Measurements from ENCODE around the gene TMEM231. TPM values are rescaled to one million over a fixed set of nuclear protein-coding genes. Genes with fewer than 3 reads are reported as not detected.

The TMEM231 gene
- total and polyA plus RNA-seq, 9 of the 15 experiments (the other 6 are each of a cell fraction or from before 2014, with no cell fraction given): 1.6 to 27.6 (median 9.1) TPM

DNA sequence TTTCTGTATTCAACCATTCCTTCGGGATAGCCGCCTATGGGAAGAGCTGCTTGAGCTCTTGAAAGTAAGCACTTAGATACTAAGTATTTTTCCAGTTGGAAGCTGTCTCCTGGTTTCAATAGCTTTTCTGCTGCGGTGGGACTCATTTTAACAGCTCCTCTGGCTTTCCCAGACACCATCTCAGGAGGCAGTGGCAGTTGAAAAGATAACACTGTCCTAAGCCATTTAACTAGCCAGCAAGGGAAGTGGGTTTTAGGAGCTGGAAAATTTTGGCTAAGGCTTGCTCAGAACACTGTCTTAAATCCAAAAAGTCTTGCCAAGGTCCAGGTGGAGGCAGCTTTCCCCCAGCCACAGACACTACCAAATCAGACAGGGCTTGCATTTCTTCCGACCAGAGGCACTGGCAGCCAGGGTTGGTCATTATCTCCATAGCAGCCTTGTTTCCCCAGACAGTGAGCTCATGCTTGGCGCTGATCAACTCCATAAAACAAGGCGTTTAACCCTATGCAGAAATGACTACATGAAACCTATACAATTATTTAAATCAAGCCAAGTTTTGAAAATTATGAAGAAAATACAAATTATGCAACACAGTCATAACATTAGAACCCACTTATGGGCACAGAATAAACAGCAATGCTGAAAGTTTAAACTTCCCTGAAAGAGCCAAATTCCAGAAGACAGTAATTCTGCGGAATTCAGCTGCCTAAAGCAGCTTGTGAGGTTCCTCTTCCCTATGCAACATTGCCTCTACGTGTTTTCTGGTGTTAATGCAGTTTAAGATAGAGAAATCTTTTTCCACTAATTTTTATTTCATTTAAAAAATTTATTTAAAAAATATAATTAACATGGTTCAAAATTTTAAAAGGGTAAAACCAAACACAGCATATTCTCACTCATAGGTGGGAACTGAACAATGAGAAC, 35.1 kb upstream of the TMEM231 start (continued):
- TF ChIP-seq CREM (IDR thresholded peaks at IDR 0.05; ENCODE audit: low read depth) (no peak), NCOR1 (IDR thresholded peaks at IDR 0.05) (0 out of 2 replicates have a peak, but pooled peaks have one; percentile 20), ARID1B (IDR thresholded peaks at IDR 0.05) (peak; percentile 64), CEBPB (tag; IDR thresholded peaks at IDR 0.05) (0 out of 2 replicates have a peak, but pooled peaks have one; percentile 19), SMAD4 (CRISPR knock-in tag; conservative IDR thresholded peaks at IDR 0.05) (peak; percentile 83), EP300 (IDR thresholded peaks at IDR 0.05; ENCODE audit: low read length) (peak; percentile 9; the same call in 1 of the 2 replicates), TRIM24 (IDR thresholded peaks at IDR 0.05) (0 out of 4 replicates have a peak, but pooled peaks of 1 of the 2 experiments have one; percentile 8), GMEB1 (CRISPR knock-in tag; IDR thresholded peaks at IDR 0.05) (no peak), TAL1 (IDR thresholded peaks at IDR 0.05) (peak; percentile 18; the same call in 1 of the 2 replicates), ZNF75A (CRISPR knock-in tag; IDR thresholded peaks at IDR 0.05) (0 out of 2 replicates have a peak, but pooled peaks have one; percentile 41), DMBX1 (CRISPR knock-in tag; IDR thresholded peaks at IDR 0.05; ENCODE audit: borderline replicate concordance) (peak; percentile 75), ZNF584 (CRISPR knock-in tag; IDR thresholded peaks at IDR 0.05; ENCODE audit: low read depth) (peak; percentile 59; the same call in 1 of the 2 replicates), FOSL1 (tag; conservative IDR thresholded peaks at IDR 0.05) (no peak), RFX1 (IDR thresholded peaks at IDR 0.05) (peak; percentile 52), MNT (conservative IDR thresholded peaks at IDR 0.05) (0 out of 4 replicates have a peak, but pooled peaks of 1 of the 2 experiments have one; percentile 25)
- TF ChIP-seq, protein P1, sequence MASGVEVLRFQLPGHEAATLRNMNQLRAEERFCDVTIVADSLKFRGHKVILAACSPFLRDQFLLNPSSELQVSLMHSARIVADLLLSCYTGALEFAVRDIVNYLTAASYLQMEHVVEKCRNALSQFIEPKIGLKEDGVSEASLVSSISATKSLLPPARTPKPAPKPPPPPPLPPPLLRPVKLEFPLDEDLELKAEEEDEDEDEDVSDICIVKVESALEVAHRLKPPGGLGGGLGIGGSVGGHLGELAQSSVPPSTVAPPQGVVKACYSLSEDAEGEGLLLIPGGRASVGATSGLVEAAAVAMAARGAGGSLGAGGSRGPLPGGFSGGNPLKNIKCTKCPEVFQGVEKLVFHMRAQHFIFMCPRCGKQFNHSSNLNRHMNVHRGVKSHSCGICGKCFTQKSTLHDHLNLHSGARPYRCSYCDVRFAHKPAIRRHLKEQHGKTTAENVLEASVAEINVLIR (CRISPR knock-in tag; IDR thresholded peaks at IDR 0.05): 0 out of 2 replicates have a peak, but pooled peaks have one; percentile 19
- TF ChIP-seq, protein P2, sequence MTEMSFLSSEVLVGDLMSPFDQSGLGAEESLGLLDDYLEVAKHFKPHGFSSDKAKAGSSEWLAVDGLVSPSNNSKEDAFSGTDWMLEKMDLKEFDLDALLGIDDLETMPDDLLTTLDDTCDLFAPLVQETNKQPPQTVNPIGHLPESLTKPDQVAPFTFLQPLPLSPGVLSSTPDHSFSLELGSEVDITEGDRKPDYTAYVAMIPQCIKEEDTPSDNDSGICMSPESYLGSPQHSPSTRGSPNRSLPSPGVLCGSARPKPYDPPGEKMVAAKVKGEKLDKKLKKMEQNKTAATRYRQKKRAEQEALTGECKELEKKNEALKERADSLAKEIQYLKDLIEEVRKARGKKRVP (CRISPR knock-in tag; IDR thresholded peaks at IDR 0.05): peak; percentile 37; the same call in 1 of the 2 replicates
- TF ChIP-seq, protein P3, sequence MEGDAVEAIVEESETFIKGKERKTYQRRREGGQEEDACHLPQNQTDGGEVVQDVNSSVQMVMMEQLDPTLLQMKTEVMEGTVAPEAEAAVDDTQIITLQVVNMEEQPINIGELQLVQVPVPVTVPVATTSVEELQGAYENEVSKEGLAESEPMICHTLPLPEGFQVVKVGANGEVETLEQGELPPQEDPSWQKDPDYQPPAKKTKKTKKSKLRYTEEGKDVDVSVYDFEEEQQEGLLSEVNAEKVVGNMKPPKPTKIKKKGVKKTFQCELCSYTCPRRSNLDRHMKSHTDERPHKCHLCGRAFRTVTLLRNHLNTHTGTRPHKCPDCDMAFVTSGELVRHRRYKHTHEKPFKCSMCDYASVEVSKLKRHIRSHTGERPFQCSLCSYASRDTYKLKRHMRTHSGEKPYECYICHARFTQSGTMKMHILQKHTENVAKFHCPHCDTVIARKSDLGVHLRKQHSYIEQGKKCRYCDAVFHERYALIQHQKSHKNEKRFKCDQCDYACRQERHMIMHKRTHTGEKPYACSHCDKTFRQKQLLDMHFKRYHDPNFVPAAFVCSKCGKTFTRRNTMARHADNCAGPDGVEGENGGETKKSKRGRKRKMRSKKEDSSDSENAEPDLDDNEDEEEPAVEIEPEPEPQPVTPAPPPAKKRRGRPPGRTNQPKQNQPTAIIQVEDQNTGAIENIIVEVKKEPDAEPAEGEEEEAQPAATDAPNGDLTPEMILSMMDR (IDR thresholded peaks at IDR 0.05 in 2 of 3, conservative IDR thresholded peaks at IDR 0.05 in 1 of 3; ENCODE audit: insufficient read depth in 2 of 3, low read depth in 1 of 3, low read length in 3 of 3): peak in 2 of 3 experiments; percentile 15 to 51; a peak in 2 of 6 replicates
